Left lung (tissue), 10 donors: Measurements from ENCODE around the gene GSK3B. TPM values are rescaled to one million over a fixed set of nuclear protein-coding genes. Genes with fewer than 3 reads are reported as not detected.

Experiments used
- ATAC-seq: fragments of 200-7000 bp; cut with Tn5 transposase; one replicate; pipeline ENCODE4 v1.9.1; 2020; ENCODE audit warnings: moderate library complexity
- DNase-seq, 4 donors: peaks; one replicate each; pipeline ENCODE4 v3.0.0-alpha.2; 2013 to 2020
- H3K27ac ChIP-seq, 2 donors: fragments of 200-600 bp; sonication (generic) in 1 of 2; one replicate each; pipeline versions ENCODE4 v1.5.0 to v1.8.0; 2020 to 2021
- H3K27me3 ChIP-seq, 2 donors: fragments of 200-600 bp; sonication (generic) in 1 of 2; one replicate each; pipeline versions ENCODE4 v1.5.0 to v1.8.0; 2020 to 2021
- H3K36me3 ChIP-seq, 2 donors: fragments of 200-600 bp; sonication (generic) in 1 of 2; one replicate each; pipeline versions ENCODE4 v1.5.0 to v1.8.0; 2020 to 2021
- H3K4me1 ChIP-seq, 2 donors: fragments of 200-600 bp; one replicate each; pipeline ENCODE4 v1.8.0; 2021
- H3K4me3 ChIP-seq, 2 donors: fragments of 200-600 bp; sonication (generic) in 1 of 2; one replicate each; pipeline versions ENCODE4 v1.5.0 to v1.8.0; 2020 to 2021; ENCODE audit warnings: mild to moderate bottlenecking in 1 of 2
- H3K9me3 ChIP-seq, 2 donors: fragments of 200-600 bp; sonication (generic) in 1 of 2; one replicate each; pipeline versions ENCODE4 v1.5.0 to v1.8.0; 2020 to 2021
- intact Hi-C, 2 donors: fragments of 100-400 bp; cut with DNase I; formaldehyde crosslinking; loops; one replicate each; pipeline versions ENCODE4 v1.11.2 to v1.14.2; 2022
- polyA plus RNA-seq, 6 donors: library from polyadenylated mRNA; unstranded; fragments of 120-200 nt; gene quantifications; one replicate each; pipeline ENCODE4 v1.2.1, GENCODE V29; 2013; ENCODE audit not compliant: insufficient read length in 6 of 6
- total RNA-seq, 2 donors: library from RNA; stranded (reverse); fragmentation: NEBNext Ultra II Directional; extraction: Animal tissue kit (Norgen Biotek cat#: 25700); gene quantifications; one replicate each; pipeline ENCODE4 v1.2.1, GENCODE V29; 2021
- TF ChIP-seq, protein P1 (sequence below), 2 donors: fragments of 200-600 bp; sonication (generic) in 1 of 2; IDR thresholded peaks; one replicate each; pipeline versions ENCODE4 v1.5.0 to v1.8.0; 2021; ENCODE audit warnings: antibody characterized with exemption in 2 of 2
- donor health status: DM: no; HTN: yes; CAD: no.
- donor health status: DM: no; HTN: no; CAD: no.

Gene GSK3B
- total and polyA plus RNA-seq, 8 donors, result 39.2 to 53.0 (median 42.4) TPM

DNA sequence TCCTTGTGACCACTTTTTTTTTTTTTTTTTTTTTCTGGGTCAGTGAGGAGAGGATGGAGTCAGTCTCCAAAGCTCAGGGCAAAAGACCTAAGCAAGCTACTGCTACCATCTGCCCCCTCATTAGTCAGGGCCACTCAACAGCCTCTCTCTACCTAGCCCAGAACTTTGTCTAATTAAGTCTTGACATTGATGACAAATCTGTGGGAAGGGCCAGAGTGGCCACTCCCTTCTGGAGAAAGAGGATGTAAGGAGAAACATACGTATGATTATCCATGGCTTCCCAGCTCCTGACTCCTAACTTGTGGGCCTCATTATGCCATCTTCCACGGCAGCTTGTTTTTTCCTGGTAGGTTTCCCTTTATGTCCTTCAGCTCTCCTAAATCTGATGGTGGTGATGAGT lies 274.4 kb downstream of the GSK3B start:
- Histone ChIP-seq H3K9me3 (no peaks in the 10 kb centered on the region), H3K4me3 (no peak overlapping the region), H3K27ac (no peak overlapping the region), H3K27me3 (no peaks in the 10 kb centered on the region), H3K36me3 (peaks cover 0 to 3% of the 10 kb centered on the region in 2 donors), H3K4me1 (no peaks in the 10 kb centered on the region)
- DNase-seq (no peak), ATAC-seq (no peak)
- TF ChIP-seq, protein P1, sequence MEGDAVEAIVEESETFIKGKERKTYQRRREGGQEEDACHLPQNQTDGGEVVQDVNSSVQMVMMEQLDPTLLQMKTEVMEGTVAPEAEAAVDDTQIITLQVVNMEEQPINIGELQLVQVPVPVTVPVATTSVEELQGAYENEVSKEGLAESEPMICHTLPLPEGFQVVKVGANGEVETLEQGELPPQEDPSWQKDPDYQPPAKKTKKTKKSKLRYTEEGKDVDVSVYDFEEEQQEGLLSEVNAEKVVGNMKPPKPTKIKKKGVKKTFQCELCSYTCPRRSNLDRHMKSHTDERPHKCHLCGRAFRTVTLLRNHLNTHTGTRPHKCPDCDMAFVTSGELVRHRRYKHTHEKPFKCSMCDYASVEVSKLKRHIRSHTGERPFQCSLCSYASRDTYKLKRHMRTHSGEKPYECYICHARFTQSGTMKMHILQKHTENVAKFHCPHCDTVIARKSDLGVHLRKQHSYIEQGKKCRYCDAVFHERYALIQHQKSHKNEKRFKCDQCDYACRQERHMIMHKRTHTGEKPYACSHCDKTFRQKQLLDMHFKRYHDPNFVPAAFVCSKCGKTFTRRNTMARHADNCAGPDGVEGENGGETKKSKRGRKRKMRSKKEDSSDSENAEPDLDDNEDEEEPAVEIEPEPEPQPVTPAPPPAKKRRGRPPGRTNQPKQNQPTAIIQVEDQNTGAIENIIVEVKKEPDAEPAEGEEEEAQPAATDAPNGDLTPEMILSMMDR (IDR thresholded peaks at IDR 0.05), result no peak
- intact Hi-C loops, result no loop called here

DNA sequence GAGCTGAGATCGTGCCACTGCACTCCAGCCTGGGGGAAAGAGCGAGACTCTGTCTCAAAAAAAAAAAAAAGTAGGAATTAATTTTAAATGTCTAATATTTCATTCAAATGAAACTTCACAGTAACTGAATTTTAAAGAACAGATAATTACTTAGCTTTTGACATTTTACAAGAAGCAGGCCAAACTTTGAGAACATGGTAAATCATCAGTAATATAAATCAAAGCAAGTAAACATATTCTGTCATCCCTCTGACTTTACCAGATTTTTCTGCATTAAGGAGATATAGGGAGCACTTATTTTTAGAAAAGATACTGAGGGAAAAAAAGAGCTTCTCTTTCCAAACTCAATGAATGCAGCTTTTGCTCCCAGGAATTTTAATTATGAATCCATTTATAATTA lies 275.3 kb downstream of the GSK3B start:
- ATAC-seq (no peak), DNase-seq (no peak)
- TF ChIP-seq, protein P1 (IDR thresholded peaks at IDR 0.05), result no peak
- H3K9me3 ChIP-seq, result no peaks in the 10 kb centered on the region
- H3K4me1 ChIP-seq, result no peaks in the 10 kb centered on the region
- no peak overlapping the region for H3K27ac ChIP-seq
- no peaks in the 10 kb centered on the region for H3K36me3 ChIP-seq
- H3K27me3 ChIP-seq, result no peaks in the 10 kb centered on the region
- intact Hi-C loops, result no loop called here
- H3K4me3 ChIP-seq, result no peak overlapping the region

DNA sequence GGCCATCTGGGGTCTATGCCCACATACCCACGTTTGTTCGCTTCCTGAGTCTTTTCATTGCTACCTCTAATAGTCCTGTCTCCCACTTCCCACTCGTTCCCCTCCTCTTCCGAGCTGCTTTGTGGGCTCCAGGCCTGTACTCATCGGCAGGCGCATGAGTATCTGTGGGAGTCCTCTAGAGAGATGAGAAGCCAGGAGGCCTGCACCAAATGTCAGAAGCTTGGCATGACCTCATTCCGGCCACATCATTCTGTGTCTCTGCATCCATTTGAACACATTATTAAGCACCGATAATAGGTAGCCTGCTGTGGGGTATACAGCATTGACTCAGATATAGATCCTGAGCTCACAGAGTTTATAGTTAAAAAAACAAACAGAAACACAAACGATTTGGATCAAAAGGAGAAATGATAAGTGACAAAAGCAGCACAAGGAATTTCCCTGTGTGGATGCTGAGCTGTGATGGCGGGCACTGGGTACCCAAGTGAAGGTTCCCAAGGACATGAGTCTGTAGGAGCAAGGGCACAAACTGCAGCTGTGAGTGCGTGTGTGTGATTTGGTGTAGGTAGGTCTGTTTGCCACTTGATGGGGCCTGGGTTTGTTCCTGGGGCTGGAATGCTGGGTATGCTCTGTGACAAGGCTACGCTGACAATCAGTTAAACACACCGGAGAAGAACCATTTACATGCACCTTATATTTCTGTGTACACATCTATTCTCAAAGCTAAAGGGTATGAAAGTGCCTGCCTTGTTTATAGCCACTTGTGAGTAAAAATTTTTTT lies 276.5 kb downstream of the GSK3B start:
- H3K36me3 ChIP-seq, result no peaks in the 10 kb centered on the region
- H3K4me3 ChIP-seq, result no peak overlapping the region
- intact Hi-C loops, result no loop called here
- DNase-seq, result no peak
- ATAC-seq, result no peak
- TF ChIP-seq, protein P1 (IDR thresholded peaks at IDR 0.05), result no peak
- H3K27ac ChIP-seq, result no peak overlapping the region
- H3K4me1 ChIP-seq, result no peaks in the 10 kb centered on the region
- H3K27me3 ChIP-seq, result no peaks in the 10 kb centered on the region
- no peaks in the 10 kb centered on the region for H3K9me3 ChIP-seq

DNA sequence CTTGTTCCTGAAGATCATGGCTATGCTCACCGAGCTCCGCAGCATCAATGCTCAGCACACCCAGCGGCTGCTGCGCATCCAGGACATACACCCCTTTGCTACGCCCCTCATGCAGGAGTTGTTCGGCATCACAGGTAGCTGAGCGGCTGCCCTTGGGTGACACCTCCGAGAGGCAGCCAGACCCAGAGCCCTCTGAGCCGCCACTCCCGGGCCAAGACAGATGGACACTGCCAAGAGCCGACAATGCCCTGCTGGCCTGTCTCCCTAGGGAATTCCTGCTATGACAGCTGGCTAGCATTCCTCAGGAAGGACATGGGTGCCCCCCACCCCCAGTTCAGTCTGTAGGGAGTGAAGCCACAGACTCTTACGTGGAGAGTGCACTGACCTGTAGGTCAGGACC lies 277.2 kb downstream of the GSK3B start:
- TF ChIP-seq, protein P1 (IDR thresholded peaks at IDR 0.05), result no peak
- no peaks in the 10 kb centered on the region for H3K27me3 ChIP-seq
- no peaks in the 10 kb centered on the region for H3K4me1 ChIP-seq
- no peak overlapping the region for H3K27ac ChIP-seq
- ATAC-seq, result no peak
- H3K9me3 ChIP-seq, result no peaks in the 10 kb centered on the region
- no peak for DNase-seq
- H3K36me3 ChIP-seq, result no peaks in the 10 kb centered on the region
- H3K4me3 ChIP-seq, result no peak overlapping the region
- intact Hi-C loops, result no loop called here

DNA sequence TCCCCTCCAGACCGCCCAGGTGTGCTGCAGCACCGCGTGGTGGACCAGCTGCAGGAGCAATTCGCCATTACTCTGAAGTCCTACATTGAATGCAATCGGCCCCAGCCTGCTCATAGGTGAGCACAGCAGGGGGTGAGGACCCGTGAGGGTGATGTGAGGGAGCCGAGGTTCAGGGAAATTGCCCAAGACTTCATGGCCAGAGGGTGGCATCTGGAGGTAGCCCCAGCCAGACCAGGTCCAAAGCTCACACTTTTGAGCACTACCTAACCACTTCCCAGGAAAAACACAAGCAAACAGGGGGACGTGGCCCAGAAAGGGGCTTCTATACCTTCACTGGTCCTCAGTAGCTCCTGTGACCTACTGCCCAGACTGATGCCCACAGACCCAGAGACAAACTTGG lies 278.5 kb downstream of the GSK3B start:
- H3K27me3 ChIP-seq, result no peaks in the 10 kb centered on the region
- DNase-seq, result no peak
- no peak for ATAC-seq
- intact Hi-C loops, result no loop called here
- H3K4me1 ChIP-seq, result no peaks in the 10 kb centered on the region
- TF ChIP-seq, protein P1 (IDR thresholded peaks at IDR 0.05), result no peak
- no peaks in the 10 kb centered on the region for H3K9me3 ChIP-seq
- no peak overlapping the region for H3K27ac ChIP-seq
- no peak overlapping the region for H3K4me3 ChIP-seq
- H3K36me3 ChIP-seq, result no peaks in the 10 kb centered on the region
